ENCODE results near the gene NAV2.

NAV2 gene

GRCh38 chr11:19821412-19821875 lies 108.8 kb downstream of the NAV2 start:
- TF ChIP-seq CTCF (IDR thresholded peaks at IDR 0.05; ENCODE audit: borderline replicate concordance, control extremely low read depth, extremely low read depth, insufficient read depth, missing control alignments) = no peak
- no peak for DNase-seq (ENCODE audit: low spot score)
- in situ Hi-C loops (cut with MboI; ENCODE audit: low sequenced_read_pairs, unreplicated experiment) = no loop called here

GRCh38 chr11:19821993-19822392 lies 109.4 kb downstream of the NAV2 start:
- no peak for TF ChIP-seq CTCF (IDR thresholded peaks at IDR 0.05; ENCODE audit: borderline replicate concordance, control extremely low read depth, extremely low read depth, insufficient read depth, missing control alignments)
- in situ Hi-C loops (cut with MboI; ENCODE audit: low sequenced_read_pairs, unreplicated experiment) = no loop called here
- no peak for DNase-seq (ENCODE audit: low spot score)

GRCh38 chr11:19822531-19822930 lies 109.9 kb downstream of the NAV2 start:
- in situ Hi-C loops (cut with MboI; ENCODE audit: low sequenced_read_pairs, unreplicated experiment) = no loop called here
- DNase-seq (ENCODE audit: low spot score) = no peak
- no peak for TF ChIP-seq CTCF (IDR thresholded peaks at IDR 0.05; ENCODE audit: borderline replicate concordance, control extremely low read depth, extremely low read depth, insufficient read depth, missing control alignments)

GRCh38 chr11:19826606-19827005 lies 114.0 kb downstream of the NAV2 start:
- no peak for DNase-seq (ENCODE audit: low spot score)
- no peak for TF ChIP-seq CTCF (IDR thresholded peaks at IDR 0.05; ENCODE audit: borderline replicate concordance, control extremely low read depth, extremely low read depth, insufficient read depth, missing control alignments)
- in situ Hi-C loops (cut with MboI; ENCODE audit: low sequenced_read_pairs, unreplicated experiment) = no loop called here

GRCh38 chr11:19827399-19828135 lies 114.9 kb downstream of the NAV2 start:
- DNase-seq (ENCODE audit: low spot score) = no peak
- in situ Hi-C loops (cut with MboI; ENCODE audit: low sequenced_read_pairs, unreplicated experiment) = no loop called here
- no peak for TF ChIP-seq CTCF (IDR thresholded peaks at IDR 0.05; ENCODE audit: borderline replicate concordance, control extremely low read depth, extremely low read depth, insufficient read depth, missing control alignments)

GRCh38 chr11:19828382-19829108 lies 115.9 kb downstream of the NAV2 start:
- in situ Hi-C loops (cut with MboI; ENCODE audit: low sequenced_read_pairs, unreplicated experiment) = no loop called here
- TF ChIP-seq CTCF (IDR thresholded peaks at IDR 0.05; ENCODE audit: borderline replicate concordance, control extremely low read depth, extremely low read depth, insufficient read depth, missing control alignments) = no peak
- no peak for DNase-seq (ENCODE audit: low spot score)
